ENCODE data around the gene NUTM2D.
A peak's percentile ranks its signal among the peaks of the same experiment; 100 is the strongest.
"Not testable (repeated sequence)": the region's sequence is repeated elsewhere in the genome, so short reads cannot be mapped to it uniquely, and the experiment has no call there.

Gene NUTM2D

DNA sequence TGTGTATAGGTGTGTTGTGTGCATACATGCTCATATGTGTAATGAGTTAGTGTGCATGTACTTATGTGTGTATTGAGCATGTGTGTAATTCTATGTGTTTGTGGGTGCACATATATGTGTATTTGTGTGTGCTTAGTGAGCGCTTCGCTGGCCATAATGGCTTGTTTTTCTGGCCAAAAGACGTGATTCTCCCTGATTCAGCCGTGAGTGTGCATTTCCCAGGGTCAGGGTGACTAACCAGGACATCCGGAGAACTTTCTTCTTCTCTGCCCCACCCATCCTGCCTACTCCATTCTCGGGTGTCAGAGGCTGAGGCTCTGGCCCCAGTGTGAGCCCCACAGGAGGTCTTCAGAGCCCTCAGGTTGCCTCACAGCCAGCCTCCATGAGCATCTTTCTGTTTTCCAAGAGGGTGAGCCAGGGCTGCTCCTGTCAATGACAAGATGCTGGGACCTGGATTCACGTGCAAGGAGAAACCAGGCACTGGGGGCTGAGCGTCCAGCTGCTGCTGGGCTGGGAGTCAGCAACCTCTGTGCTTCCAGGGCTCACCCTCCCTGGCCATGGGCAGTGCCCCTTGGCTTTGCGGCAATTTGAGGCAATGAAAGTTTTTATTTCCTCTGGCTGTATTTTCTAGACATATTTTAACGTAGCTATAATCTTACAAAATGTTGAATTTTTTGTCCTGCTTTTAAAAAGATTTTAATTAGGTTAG, 25.8 kb downstream of the NUTM2D start:
- DNase-seq, result peak; percentile 47

DNA sequence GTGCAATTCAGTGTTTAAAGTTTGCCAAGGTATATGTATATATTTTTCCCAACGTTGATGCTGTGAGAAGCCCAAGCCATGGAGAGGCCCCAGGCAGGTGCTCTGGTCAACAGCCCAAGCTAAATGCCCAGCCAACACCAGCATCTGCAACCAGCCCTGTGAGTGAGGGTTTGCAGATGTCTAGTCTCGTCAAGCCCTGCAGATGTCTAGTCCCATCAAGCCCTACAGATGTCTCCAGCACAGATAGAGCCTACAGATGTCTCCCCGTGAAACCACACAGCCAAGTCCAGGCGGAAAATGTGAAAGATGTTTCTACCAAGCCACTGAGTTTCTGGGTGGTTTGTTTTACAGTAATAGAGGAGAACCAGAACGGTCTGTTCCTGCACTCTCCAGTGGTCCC, 26.7 kb downstream of the NUTM2D start:
- not testable (repeated sequence) for DNase-seq

DNA sequence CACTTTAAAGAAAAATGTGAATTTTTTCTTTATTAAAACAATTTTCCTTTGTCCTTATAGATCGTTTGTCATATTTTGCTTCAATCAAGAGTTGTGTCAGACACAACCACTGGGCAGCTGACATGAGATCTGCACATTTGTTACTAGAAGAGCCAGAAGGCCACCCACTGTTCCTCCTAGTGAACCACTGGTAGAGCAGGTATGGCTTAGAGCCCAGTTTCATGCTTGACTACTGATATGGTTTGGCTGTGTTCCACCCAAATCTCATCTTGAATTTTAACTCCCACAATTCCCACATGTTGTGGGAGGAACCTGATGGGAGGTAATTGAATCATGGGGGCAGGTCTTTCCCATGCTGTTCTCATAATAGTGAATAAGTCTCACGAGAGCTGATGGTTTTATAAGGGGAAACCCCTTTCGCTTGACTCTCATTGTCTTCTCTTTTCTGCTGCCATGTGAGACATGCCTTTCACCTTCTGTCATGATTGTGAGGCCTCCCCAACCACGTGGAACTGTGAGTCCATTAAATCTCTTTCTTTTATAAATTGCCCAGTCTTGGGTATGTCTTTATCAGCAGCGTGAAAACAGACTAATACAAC, 28.3 kb downstream of the NUTM2D start:
- DNase-seq, result not testable (repeated sequence)

DNA sequence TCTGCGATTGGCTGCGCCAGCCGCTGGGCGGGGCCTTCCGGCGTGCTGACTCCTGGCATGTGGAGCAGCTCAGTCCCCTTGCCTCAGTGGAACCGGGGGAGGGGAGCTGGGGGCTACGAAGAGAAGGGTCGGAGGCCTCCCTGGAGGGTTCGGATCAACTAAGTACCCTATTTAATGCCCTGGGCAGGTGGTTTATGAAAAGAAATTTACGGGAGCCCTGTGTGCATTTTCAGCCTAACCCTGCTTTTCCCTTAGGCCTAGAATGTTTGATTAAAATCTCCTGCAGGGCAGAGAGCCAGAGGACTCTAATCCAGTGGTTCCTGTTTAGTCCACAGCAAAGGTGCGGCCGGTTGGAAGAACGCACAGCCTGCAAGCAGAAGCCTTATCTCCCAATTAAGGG, 33.8 kb downstream of the NUTM2D start:
- DNase-seq, result not testable (repeated sequence)

DNA sequence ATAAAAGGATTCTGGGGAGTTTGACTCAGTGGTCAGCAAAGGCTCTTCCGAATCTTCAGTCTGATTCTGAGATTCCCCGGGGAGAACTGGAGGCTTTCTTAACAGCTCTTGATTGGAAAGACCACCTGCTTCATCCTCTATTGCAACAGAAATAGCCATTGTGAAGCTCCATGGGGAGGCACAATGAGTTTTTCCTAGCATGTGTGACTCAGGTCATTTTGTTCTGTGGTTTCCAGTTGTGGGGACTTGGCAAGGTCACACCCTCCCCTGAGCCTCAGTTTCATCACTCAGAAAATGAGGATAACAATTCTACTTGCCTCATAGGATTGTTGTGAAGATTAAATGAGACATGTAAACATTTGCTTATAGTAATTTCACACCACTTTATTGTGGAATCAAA, 38.7 kb downstream of the NUTM2D start:
- not testable (repeated sequence) for DNase-seq

DNA sequence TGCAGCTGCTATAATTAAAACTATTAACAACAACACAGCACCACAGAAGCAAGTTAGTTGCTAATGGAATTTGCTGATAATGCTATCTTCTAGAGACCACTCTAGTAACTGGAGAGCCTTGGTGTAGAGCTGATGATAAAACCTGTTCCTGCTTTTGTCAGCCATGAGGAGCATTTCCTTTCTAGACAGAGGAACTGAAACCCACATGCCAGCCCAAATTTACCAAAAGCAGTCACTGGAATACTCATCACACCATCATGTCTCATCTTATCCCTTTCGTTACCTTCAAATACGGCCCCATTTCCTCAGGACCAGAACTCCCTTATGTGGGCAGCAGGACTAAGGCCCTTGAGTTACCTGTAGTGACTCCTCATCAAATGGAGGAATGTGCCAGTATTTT, 40.9 kb downstream of the NUTM2D start:
- DNase-seq, result not testable (repeated sequence)

DNA sequence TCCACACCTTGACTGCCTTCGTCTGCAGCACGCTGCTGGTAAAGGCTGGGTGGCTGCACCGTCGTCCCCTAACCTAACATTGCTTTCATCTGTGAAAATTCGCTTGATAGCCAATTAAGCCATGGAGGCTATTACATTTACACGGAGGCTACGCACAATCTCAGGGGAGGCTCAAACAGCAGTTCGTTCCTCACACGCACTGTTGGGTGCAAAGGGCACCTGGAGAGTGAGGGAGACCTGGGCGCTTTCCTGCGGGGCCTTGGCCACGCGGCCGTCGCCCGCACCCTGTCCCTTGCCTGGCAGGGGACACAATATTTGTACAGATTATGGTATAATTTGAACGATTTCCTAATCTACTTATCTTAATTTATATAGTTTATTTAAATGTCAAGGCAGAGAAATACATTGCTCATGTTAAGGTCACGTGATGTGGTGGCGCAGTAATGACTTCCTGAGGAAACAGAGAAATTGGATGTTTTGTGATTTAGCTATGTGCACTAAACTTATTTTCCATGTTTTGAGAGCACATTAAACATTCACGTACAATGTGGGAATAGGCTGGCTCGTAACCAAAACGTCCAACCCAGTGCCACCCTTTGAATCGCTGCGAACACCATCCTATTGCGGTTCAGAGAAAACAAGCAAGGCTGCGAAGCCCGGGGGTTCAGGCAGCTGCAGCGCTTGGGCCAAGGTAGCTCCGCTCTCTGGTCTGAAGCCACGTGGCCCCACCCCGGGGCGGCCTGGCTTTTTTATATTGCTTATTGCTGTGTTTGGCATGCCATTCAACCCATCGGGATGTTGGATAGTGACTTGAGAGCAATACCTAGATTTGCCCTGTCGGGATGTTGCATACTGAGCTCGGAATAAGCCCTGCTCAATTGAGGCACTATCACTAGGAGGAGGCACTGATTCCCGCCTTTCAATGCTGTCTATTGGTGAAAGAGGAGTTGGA, 50.2 kb downstream of the NUTM2D start:
- DNase-seq, result not testable (repeated sequence)

DNA sequence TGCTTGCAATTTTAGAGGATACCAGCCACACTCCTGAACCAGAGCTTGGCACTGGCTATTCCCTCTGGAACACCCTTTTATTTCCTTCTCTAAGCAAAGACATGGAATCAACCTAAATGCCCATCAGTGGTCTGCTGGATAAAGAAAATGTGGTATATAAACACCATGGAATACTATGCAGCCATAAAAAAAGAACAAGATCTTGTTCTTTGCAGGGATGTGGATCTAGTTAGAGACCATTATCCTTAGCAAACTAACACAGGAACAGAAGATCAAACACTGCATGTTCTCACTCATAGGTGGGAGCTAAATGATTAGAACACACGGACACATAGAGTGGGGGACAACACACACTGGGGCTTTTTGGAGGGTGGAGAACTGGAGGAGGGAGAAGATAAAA, 56.4 kb downstream of the NUTM2D start:
- not testable (repeated sequence) for DNase-seq

All from EL (cell line).